HepG2 (cell line): ENCODE data around the gene TPGS1. TPM values are rescaled to one million over a fixed set of nuclear protein-coding genes. Genes with fewer than 3 reads are reported as not detected.

Experiments used
- AHDC1 ChIP-seq: sonication (generic); formaldehyde crosslinking; IDR thresholded peaks from 2 replicates; pipeline ENCODE4 v1.5.1; 2020; ENCODE audit warnings: mild to moderate bottlenecking, missing genetic modification reagents, borderline replicate concordance
- ARNTL ChIP-seq: sonication (generic); formaldehyde crosslinking; IDR thresholded peaks from 2 replicates; pipeline ENCODE4 v1.4.0; 2020; ENCODE audit warnings: mild to moderate bottlenecking, missing genetic modification reagents
- CBX5 ChIP-seq: sonication (generic); formaldehyde crosslinking; IDR thresholded peaks from 2 replicates; pipeline ENCODE4 v1.4.0; 2020; ENCODE audit warnings: missing genetic modification reagents, borderline replicate concordance
- CEBPG ChIP-seq: IDR thresholded peaks from 2 replicates; pipeline ENCODE4 v1.6.1; 2016
- CENPX ChIP-seq: sonication (generic); formaldehyde crosslinking; IDR thresholded peaks from 2 replicates; pipeline ENCODE4 v1.9.0; 2021; ENCODE audit warnings: mild to moderate bottlenecking, missing genetic modification reagents, moderate library complexity
- HDAC2 ChIP-seq: sonication (generic); formaldehyde crosslinking; IDR thresholded peaks from 2 replicates; pipeline ENCODE4 v1.4.0; 2020; ENCODE audit warnings: missing genetic modification reagents
- HMG20B ChIP-seq: conservative IDR thresholded peaks from 2 replicates; pipeline ENCODE4 v1.6.1; 2016; ENCODE audit warnings: missing genetic modification reagents, missing compliant biosample characterization
- HNRNPK ChIP-seq: fragments of 200-400 bp; formaldehyde crosslinking; IDR thresholded peaks from 2 replicates; pipeline ENCODE4 v1.6.1; 2018; ENCODE audit warnings: low read length, low read depth, moderate library complexity, mild to moderate bottlenecking; ENCODE audit not compliant: poor library complexity, severe bottlenecking
- KLF13 ChIP-seq: sonication (generic); formaldehyde crosslinking; IDR thresholded peaks from 2 replicates; pipeline ENCODE4 v1.4.0; 2020; ENCODE audit warnings: mild to moderate bottlenecking, missing genetic modification reagents
- NFE2 ChIP-seq: sonication (generic); formaldehyde crosslinking; IDR thresholded peaks from 2 replicates; pipeline ENCODE4 v1.4.0; 2020; ENCODE audit warnings: missing genetic modification reagents
- NR2C2 ChIP-seq: sonication (generic); formaldehyde crosslinking; IDR thresholded peaks from 2 replicates; pipeline ENCODE4 v1.4.0; 2020; ENCODE audit warnings: missing genetic modification reagents, mild to moderate bottlenecking, moderate library complexity, borderline replicate concordance
- ONECUT2 ChIP-seq: sonication (generic); formaldehyde crosslinking; IDR thresholded peaks from 2 replicates; pipeline ENCODE4 v1.4.0; 2020; ENCODE audit warnings: missing genetic modification reagents
- PAWR ChIP-seq: sonication (generic); formaldehyde crosslinking; IDR thresholded peaks from 2 replicates; pipeline ENCODE4 v1.4.0; 2020; ENCODE audit warnings: missing genetic modification reagents, mild to moderate bottlenecking, borderline replicate concordance
- PITX1 ChIP-seq: sonication (generic); formaldehyde crosslinking; IDR thresholded peaks from 2 replicates; pipeline ENCODE4 v1.5.1; 2020; ENCODE audit warnings: mild to moderate bottlenecking, missing genetic modification reagents
- RFXANK ChIP-seq: IDR thresholded peaks from 2 replicates; pipeline ENCODE4 v1.6.1; 2016
- RXRA ChIP-seq: sonication (generic); formaldehyde crosslinking; IDR thresholded peaks from 2 replicates; pipeline ENCODE4 v1.5.1; 2020; ENCODE audit warnings: missing genetic modification reagents
- SNAI1 ChIP-seq: sonication (generic); formaldehyde crosslinking; IDR thresholded peaks from 2 replicates; pipeline ENCODE4 v1.5.0; 2020; ENCODE audit warnings: mild to moderate bottlenecking, missing genetic modification reagents, borderline replicate concordance
- TBX2 ChIP-seq: sonication (generic); formaldehyde crosslinking; IDR thresholded peaks from 2 replicates; pipeline ENCODE4 v1.5.0; 2020; ENCODE audit warnings: missing genetic modification reagents, mild to moderate bottlenecking, borderline replicate concordance
- ZIK1 ChIP-seq: sonication (generic); formaldehyde crosslinking; IDR thresholded peaks from 2 replicates; pipeline ENCODE4 v1.5.0; 2020; ENCODE audit warnings: mild to moderate bottlenecking, low read depth, missing genetic modification reagents, borderline replicate concordance
- ZKSCAN1 ChIP-seq: fragments of 150-350 bp; IDR thresholded peaks from 2 replicates; pipeline ENCODE4 v1.6.1; 2014; ENCODE audit warnings: low read length
- ZMAT3 ChIP-seq: sonication (generic); formaldehyde crosslinking; conservative IDR thresholded peaks from 2 replicates; pipeline ENCODE4 v1.7.0; 2021; ENCODE audit warnings: missing genetic modification reagents
- ZNF432 ChIP-seq: sonication (generic); formaldehyde crosslinking; IDR thresholded peaks from 2 replicates; pipeline ENCODE4 v1.5.0; 2020; ENCODE audit warnings: missing genetic modification reagents, mild to moderate bottlenecking, borderline replicate concordance
- ZNF549 ChIP-seq: sonication (generic); formaldehyde crosslinking; IDR thresholded peaks from 2 replicates; pipeline ENCODE4 v1.5.0; 2020; ENCODE audit warnings: missing genetic modification reagents
- ZNF614 ChIP-seq: IDR thresholded peaks from 2 replicates; pipeline ENCODE4 v1.6.1; 2018; ENCODE audit warnings: missing biosample characterization, missing genetic modification reagents, inconsistent platforms, borderline replicate concordance
- ZNF781 ChIP-seq: sonication (generic); formaldehyde crosslinking; IDR thresholded peaks from 2 replicates; pipeline ENCODE4 v1.5.1; 2020; ENCODE audit warnings: borderline replicate concordance, mild to moderate bottlenecking, missing genetic modification reagents; ENCODE audit errors: not compliant biosample characterization
- polyA plus RNA-seq, 8 experiments: library from polyadenylated mRNA; depleted of rRNA in 3 of 8; stranded (reverse) in 7 of 8; unstranded in 1 of 8; fragments of >200 nt; fragmentation: Illumina TruSeq in 4 of 8; extraction: Trizol in 4 of 8; gene quantifications; 2 replicates each; pipeline versions ENCODE4 v1.2.1 to v1.2.3, GENCODE V29; 2011 to 2016; ENCODE audit warnings: low read depth in 4 of 8, missing spikeins in 1 of 8, mixed read lengths in 1 of 8; ENCODE audit not compliant: insufficient read depth in 1 of 8
- total RNA-seq, 5 experiments: library from RNA; depleted of rRNA; stranded (reverse); fragments of >200 nt; fragmentation: Illumina TruSeq; extraction: Trizol; gene quantifications; 2 replicates each; pipeline ENCODE4 v1.2.3, GENCODE V29; 2016; ENCODE audit warnings: low read depth in 1 of 5
- TF ChIP-seq, protein P1 (sequence below): sonication (generic); formaldehyde crosslinking; IDR thresholded peaks from 2 replicates; pipeline ENCODE4 v1.5.1; 2020; ENCODE audit warnings: mild to moderate bottlenecking, missing genetic modification reagents, moderate library complexity

The TPGS1 gene
- total and polyA plus RNA-seq, 2 of the 13 experiments (the other 11 are each of a cell fraction or from before 2014, with no cell fraction given): 1.1 to 6.2 TPM

DNA sequence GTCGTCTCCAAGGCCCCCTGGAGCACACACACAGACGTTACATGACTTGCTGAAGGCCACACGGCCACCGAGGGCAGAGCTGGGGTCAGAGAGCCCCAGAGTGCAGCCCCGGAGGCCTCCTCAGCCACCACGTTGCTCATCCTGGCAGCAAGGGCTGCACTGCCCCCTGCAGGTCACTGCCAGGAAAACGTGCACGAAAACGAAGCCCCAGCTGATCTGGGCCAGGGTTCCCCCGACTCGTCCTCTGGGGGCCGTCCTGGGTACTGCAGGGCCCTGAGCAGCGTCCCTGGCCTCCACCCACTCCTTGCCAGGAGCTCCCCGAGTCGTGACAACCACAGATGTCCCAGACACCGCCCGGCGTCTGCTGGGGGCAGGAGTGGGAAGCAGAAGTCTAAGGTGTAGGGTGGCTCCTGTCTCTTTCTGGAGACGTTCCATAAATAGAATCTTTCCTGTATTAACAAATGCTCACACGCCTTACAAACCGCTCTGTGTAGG, 3.4 kb downstream of the TPGS1 start (continued):
- TF ChIP-seq HDAC2 (peak; percentile 76; the same call in 1 of the 2 replicates), CENPX (CRISPR knock-in tag) (no peak), ZMAT3 (no peak), RXRA (peak; percentile 88), RFXANK (no peak), HNRNPK (no peak), SNAI1 (CRISPR knock-in tag) (no peak), ARNTL (peak; percentile 32; the same call in 1 of the 2 replicates), ZNF549 (CRISPR knock-in tag) (no peak), NR2C2 (peak; percentile 53), HMG20B (CRISPR knock-in tag) (no peak), KLF13 (0 out of 2 replicates have a peak, but pooled peaks have one; percentile 46), PAWR (CRISPR knock-in tag) (no peak), CBX5 (CRISPR knock-in tag) (peak; percentile 60; the same call in 1 of the 2 replicates), ZNF781 (CRISPR knock-in tag) (peak; percentile 66), ZNF614 (CRISPR knock-in tag) (peak; percentile 67; the same call in 1 of the 2 replicates), ZKSCAN1 (peak; percentile 25; the same call in 1 of the 2 replicates), AHDC1 (CRISPR knock-in tag) (no peak), ZIK1 (CRISPR knock-in tag) (peak; percentile 84), PITX1 (CRISPR knock-in tag) (peak; percentile 74; the same call in 1 of the 2 replicates), NFE2 (no peak), ONECUT2 (CRISPR knock-in tag) (no peak), CEBPG (CRISPR knock-in tag) (peak; percentile 25; the same call in 1 of the 2 replicates), TBX2 (CRISPR knock-in tag) (peak; percentile 63; the same call in 1 of the 2 replicates), ZNF432 (CRISPR knock-in tag) (no peak)
- TF ChIP-seq, protein P1, sequence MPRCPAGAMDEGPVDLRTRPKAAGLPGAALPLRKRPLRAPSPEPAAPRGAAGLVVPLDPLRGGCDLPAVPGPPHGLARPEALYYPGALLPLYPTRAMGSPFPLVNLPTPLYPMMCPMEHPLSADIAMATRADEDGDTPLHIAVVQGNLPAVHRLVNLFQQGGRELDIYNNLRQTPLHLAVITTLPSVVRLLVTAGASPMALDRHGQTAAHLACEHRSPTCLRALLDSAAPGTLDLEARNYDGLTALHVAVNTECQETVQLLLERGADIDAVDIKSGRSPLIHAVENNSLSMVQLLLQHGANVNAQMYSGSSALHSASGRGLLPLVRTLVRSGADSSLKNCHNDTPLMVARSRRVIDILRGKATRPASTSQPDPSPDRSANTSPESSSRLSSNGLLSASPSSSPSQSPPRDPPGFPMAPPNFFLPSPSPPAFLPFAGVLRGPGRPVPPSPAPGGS (CRISPR knock-in tag): 0 out of 2 replicates have a peak, but pooled peaks have one; percentile 44
